CD4-positive, alpha-beta T cell treated with Interleukin-21 for 1 hour (primary cell): ENCODE data around the gene ARL5B.

Experiments
- DNase-seq: peaks from one replicate; pipeline ENCODE4 v3.0.0-alpha.2; 2020

Gene ARL5B

GRCh38 chr10:18718991-18719390 is 59.8 kb downstream of the ARL5B start:
- DNase-seq = no peak

DNA sequence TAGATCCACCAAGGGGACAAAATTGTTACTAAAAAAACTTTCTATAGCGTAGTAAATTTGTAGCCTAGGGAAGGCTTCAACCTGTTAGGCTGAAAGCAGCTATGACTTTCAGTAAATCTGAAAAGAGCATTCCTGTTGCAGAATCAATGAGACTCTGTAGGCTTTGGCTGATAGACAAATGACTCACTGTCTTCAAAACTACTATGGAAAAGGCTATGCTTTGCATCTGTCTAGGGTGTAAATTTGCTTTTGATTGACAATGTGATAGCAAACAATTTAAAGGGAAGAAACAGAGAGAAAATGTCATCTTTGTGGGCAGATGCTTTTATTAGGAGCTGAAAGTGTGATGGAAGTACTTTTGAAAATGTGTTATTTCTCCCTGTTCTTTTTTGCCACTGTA is 60.6 kb downstream of the ARL5B start:
- no peak for DNase-seq

DNA sequence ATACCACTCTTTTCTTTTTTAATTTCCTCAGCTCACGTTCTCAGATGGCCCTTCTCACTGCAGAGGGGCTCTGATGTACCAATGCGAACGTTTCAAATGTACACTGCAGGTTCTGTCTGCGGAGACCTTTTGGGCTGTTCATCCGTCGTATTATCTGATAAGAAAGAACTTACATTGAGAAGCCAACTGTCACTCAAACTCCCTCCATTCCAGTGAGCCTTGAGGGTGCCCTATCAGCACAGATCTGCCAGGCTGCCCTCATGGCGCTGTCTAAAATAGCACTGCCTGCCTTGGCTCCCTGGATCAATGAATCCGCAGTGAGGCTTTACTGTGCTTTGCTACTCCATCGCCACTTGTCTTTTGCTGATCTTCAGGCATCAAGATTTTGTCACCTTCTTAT is 61.8 kb downstream of the ARL5B start:
- no peak for DNase-seq

GRCh38 chr10:18723801-18724200 is 64.6 kb downstream of the ARL5B start:
- no peak for DNase-seq
